HuH-7.5 (cell line): ENCODE results near the gene GSTA2.
"Not testable (repeated sequence)": the region's sequence is repeated elsewhere in the genome, so short reads cannot be mapped to it uniquely, and the experiment has no call there.

Experiments
- DNase-seq: peaks from one replicate; pipeline ENCODE4 v3.0.0; 2011; ENCODE audit warnings: low spot score

GSTA2 gene

GRCh38 chr6:52725535-52726192 lies 37.6 kb downstream of the GSTA2 start:
- DNase-seq = no peak

- no peak for DNase-seq
These were observed 38.1 kb downstream of the GSTA2 start for GRCh38 chr6:52725143-52725534.

- DNase-seq = peak; percentile 28
These were observed 38.7 kb downstream of the GSTA2 start for GRCh38 chr6:52724406-52725121.

- DNase-seq = no peak
These were observed 39.3 kb downstream of the GSTA2 start for GRCh38 chr6:52724042-52724405.

GRCh38 chr6:52720321-52720720 lies 43.0 kb downstream of the GSTA2 start:
- no peak for DNase-seq

GRCh38 chr6:52718550-52718949 lies 44.7 kb downstream of the GSTA2 start:
- no peak for DNase-seq

GRCh38 chr6:52714761-52715160 lies 48.5 kb downstream of the GSTA2 start:
- not testable (repeated sequence) for DNase-seq

GRCh38 chr6:52712136-52712535 lies 51.1 kb downstream of the GSTA2 start:
- DNase-seq = no peak

- DNase-seq = no peak
These were observed 55.2 kb downstream of the GSTA2 start for GRCh38 chr6:52707963-52708680.

GRCh38 chr6:52706001-52706400 lies 57.3 kb downstream of the GSTA2 start:
- DNase-seq = no peak

- DNase-seq = not testable (repeated sequence)
These were observed 58.3 kb downstream of the GSTA2 start for GRCh38 chr6:52704781-52705502.

GRCh38 chr6:52704060-52704459 lies 59.2 kb downstream of the GSTA2 start:
- no peak for DNase-seq
